ENCODE measurements around the gene P4HA2. TPM values are rescaled to one million over a fixed set of nuclear protein-coding genes. Genes with fewer than 3 reads are reported as not detected.

P4HA2 gene
- total and polyA plus RNA-seq, 9 of the 15 experiments (the other 6 are each of a cell fraction or from before 2014, with no cell fraction given): 9.6 to 50.0 (median 12.7) TPM

DNA sequence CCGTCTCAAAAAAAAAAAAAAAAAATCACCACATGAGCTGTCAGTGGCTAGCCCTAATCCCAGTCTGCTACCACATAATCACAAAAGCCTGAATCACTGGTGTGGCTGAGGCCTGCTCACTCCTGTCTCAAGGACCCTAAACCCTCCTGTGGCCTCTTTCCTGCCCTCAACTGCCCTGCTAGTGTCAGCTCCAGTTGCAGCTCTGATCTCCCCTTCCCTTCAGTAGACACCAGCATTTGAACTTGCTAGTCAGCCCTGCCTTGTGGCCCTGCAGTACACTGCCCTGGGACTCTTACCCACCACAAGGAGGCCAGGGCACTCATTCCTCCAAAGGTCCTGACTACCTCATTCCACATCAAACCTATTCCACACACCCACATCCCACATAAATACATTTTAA lies 9.5 kb upstream of the P4HA2 start (continued):
- TF ChIP-seq RFX5 (IDR thresholded peaks at IDR 0.05; ENCODE audit: low read depth, low read length) (no peak), MEF2A (IDR thresholded peaks at IDR 0.05; ENCODE audit: control insufficient read depth, low read depth, low read length) (no peak), HIVEP1 (CRISPR knock-in tag; IDR thresholded peaks at IDR 0.05) (no peak)

DNA sequence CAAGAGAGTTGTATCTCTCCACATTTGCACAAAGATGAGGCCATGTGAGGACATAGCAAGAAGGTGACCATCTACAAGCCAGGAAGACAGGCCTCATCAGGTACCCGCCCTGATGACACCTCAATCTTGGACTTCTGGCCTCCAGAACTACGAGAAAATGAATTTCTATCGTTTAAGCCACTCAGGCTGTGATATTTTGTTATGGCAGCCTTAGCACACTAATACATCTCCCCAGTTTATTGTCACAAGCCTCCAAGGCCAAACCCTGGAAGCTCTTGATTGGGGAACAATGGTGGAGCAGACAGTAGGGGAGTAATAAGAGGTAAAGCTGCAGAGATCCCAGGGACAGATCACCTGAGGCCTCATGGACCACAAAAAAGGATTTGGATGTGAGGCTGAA lies 7.7 kb upstream of the P4HA2 start:
- in situ Hi-C loops (cut with MboI) (no loop called here), intact Hi-C loops (cut with micrococcal nuclease) (loop anchor here (5.0 kb wide), 3 partner anchors 37 to 168 kb away; no protein-coding TSS in a partner anchor)
- TF ChIP-seq POLR3G (IDR thresholded peaks at IDR 0.05; ENCODE audit: extremely low read depth, insufficient read length, insufficient replicate concordance) (no peak), STAG1 (CRISPR knock-in tag; IDR thresholded peaks at IDR 0.05; ENCODE audit: borderline replicate concordance) (no peak), U2AF1 (optimal IDR thresholded peaks at IDR 0.05; ENCODE audit: low read depth, low read length) (no peak), SIN3A (IDR thresholded peaks at IDR 0.05; ENCODE audit: borderline replicate concordance in 2 of 2, control insufficient read depth in 1 of 2, low read depth in 2 of 2, low read length in 2 of 2) (no peak), ZNF444 (CRISPR knock-in tag; IDR thresholded peaks at IDR 0.05) (no peak), ASH1L (IDR thresholded peaks at IDR 0.05; ENCODE audit: borderline replicate concordance, low read depth, partially characterized antibody) (no peak)
- WGBS (ENCODE audit: insufficient coverage, low coverage, missing lambda C conversion rate): 51% methylated on average over 3 of the region's 3 CpGs
- H2AFZ ChIP-seq (ENCODE audit: low read depth, low read length): peak overlapping the region; percentile 40; the same call in 1 of the 2 replicates
- FAIRE-seq (no peak), DNase-seq (ENCODE audit: extremely low read depth in 1 of 4, low spot score in 3 of 4) (no peak), ATAC-seq (no peak)
- no peak overlapping the region for H3K9ac ChIP-seq (ENCODE audit: insufficient read depth in 1 of 2, low read depth in 2 of 2, low read length in 2 of 2)
- no TSS peak for BruUV-seq (replicated peaks)
- peaks cover 0 to 5% of the 10 kb centered on the region in 2 experiments; a peak in 2 of 5 replicates for H3K4me1 ChIP-seq (replicated peaks in 1 of 2; ENCODE audit: control insufficient read depth in 2 of 2, insufficient read depth in 2 of 2, low read length in 2 of 2)
- no peaks in the 10 kb centered on the region for H3K9me1 ChIP-seq (ENCODE audit: control insufficient read depth, insufficient read depth, low read length)
- CTCF ChIA-PET (ENCODE audit: low intra/inter-chr PET ratio): interaction anchor here (0.6 kb wide), 1 partner anchor 1237 kb away, joined by 3 read pairs; no protein-coding TSS in a partner anchor
- no peak overlapping the region for H3K4me3 ChIP-seq
- no peaks in the 10 kb centered on the region for H4K20me1 ChIP-seq (replicated peaks; ENCODE audit: control insufficient read depth, insufficient read depth, low read length)
- H3K9me3 ChIP-seq (replicated peaks; ENCODE audit: control insufficient read depth, insufficient read depth, low read depth, low read length): no peaks in the 10 kb centered on the region
- H3K27ac ChIP-seq (ENCODE audit: extremely low read depth, low read depth, low read length): no peak overlapping the region
- H3K27me3 ChIP-seq (ENCODE audit: control insufficient read depth in 2 of 2, insufficient read depth in 2 of 2, low read length in 2 of 2): no peaks in the 10 kb centered on the region
- H3K36me3 ChIP-seq (ENCODE audit: control insufficient read depth, insufficient read depth, low read length): no peaks in the 10 kb centered on the region
- H3K4me2 ChIP-seq (ENCODE audit: insufficient read depth, low read length): no peak overlapping the region
- no peaks in the 10 kb centered on the region for H3K79me2 ChIP-seq (ENCODE audit: control insufficient read depth, insufficient read depth, low read length)
- POLR2A ChIA-PET: interaction anchor here (1.1 to 1.2 kb wide), 2 partner anchors 8 to 68 kb away, joined by 3 read pairs; partner anchors contain the start of gene P4HA2

Measured in K562 (cell line).